ENCODE results near the gene ZNF565. TPM values are rescaled to one million over a fixed set of nuclear protein-coding genes. Genes with fewer than 3 reads are reported as not detected.
"Not testable (repeated sequence)": the region's sequence is repeated elsewhere in the genome, so short reads cannot be mapped to it uniquely, and the experiment has no call there.

The ZNF565 gene
- total and polyA plus RNA-seq, 2 donors = 3.0 to 3.1 TPM

DNA sequence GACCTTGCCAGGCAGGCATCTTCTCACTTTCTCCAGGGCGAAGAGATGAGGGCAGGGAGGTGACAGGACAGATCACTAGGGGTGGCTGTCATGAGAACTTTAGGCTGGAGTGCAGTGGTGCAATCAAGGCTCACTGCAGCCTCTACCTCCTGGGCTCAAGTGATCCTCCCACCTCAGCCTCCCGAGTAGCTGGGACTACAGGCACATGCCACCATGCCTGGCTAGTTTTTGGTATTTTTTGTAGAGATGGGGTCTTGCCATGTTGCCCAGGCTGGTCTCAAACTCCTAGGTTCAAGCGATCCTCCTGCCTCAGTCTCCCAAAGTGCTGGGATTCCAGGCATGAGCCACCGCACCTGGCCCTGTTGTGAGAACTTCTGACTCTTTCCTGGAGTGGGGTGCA, 79.6 kb downstream of the ZNF565 start:
- DNase-seq (ENCODE audit: low read depth in 6 of 9, low spot score in 9 of 9); H3K36me3 ChIP-seq (ENCODE audit: control insufficient read depth in 2 of 2, insufficient read depth in 2 of 2, low read length in 1 of 2); H3K4me1 ChIP-seq (ENCODE audit: control insufficient read depth in 2 of 2, insufficient read depth in 2 of 2, low read length in 2 of 2); H3K27ac ChIP-seq (ENCODE audit: low read depth in 1 of 2, low read length in 1 of 2); H3K4me3 ChIP-seq (ENCODE audit: low read length in 2 of 2); H3K9me3 ChIP-seq (ENCODE audit: control insufficient read depth in 2 of 2, insufficient read depth in 1 of 2, low read length in 1 of 2); H3K27me3 ChIP-seq (ENCODE audit: control insufficient read depth in 2 of 2, insufficient read depth in 1 of 2, low read length in 1 of 2): not testable (repeated sequence)
- WGBS = 96% methylated on average over 4 of the region's 4 CpGs

Other genes with a start within 250 kb of the ZNF565 start
- 28.8 TPM for gene SDHAF1, start 219.5 kb downstream of the ZNF565 start, total RNA-seq
- 27.2 TPM for gene SDHAF1, start 219.5 kb downstream of the ZNF565 start, polyA plus RNA-seq
- 3.1 TPM for gene SYNE4, start 205.9 kb downstream of the ZNF565 start, total RNA-seq
- 5.8 TPM for gene SYNE4, start 205.9 kb downstream of the ZNF565 start, polyA plus RNA-seq
- gene ALKBH6, start 200.5 kb downstream of the ZNF565 start, total RNA-seq = 14.1 TPM
- gene ALKBH6, start 200.5 kb downstream of the ZNF565 start, polyA plus RNA-seq = 33.9 TPM
- gene CLIP3, start 181.8 kb downstream of the ZNF565 start, total RNA-seq = 3.6 TPM
- 6.7 TPM for gene CLIP3, start 181.8 kb downstream of the ZNF565 start, polyA plus RNA-seq
- gene THAP8, start 160.4 kb downstream of the ZNF565 start, total RNA-seq = 5.4 TPM
- 5.7 TPM for gene THAP8, start 160.4 kb downstream of the ZNF565 start, polyA plus RNA-seq
- gene WDR62, start 159.8 kb downstream of the ZNF565 start, total RNA-seq = 4.6 TPM
- 2.4 TPM for gene WDR62, start 159.8 kb downstream of the ZNF565 start, polyA plus RNA-seq
- gene OVOL3, start 103.5 kb downstream of the ZNF565 start, total RNA-seq = not detected
- gene OVOL3, start 103.5 kb downstream of the ZNF565 start, polyA plus RNA-seq = 0.11 TPM
- gene POLR2I, start 99.8 kb downstream of the ZNF565 start, total RNA-seq = 81.7 TPM
- gene POLR2I, start 99.8 kb downstream of the ZNF565 start, polyA plus RNA-seq = 58.2 TPM
- gene TBCB, start 99.2 kb downstream of the ZNF565 start, total RNA-seq = 186 TPM
- 159 TPM for gene TBCB, start 99.2 kb downstream of the ZNF565 start, polyA plus RNA-seq
- gene CAPNS1, start 74.6 kb downstream of the ZNF565 start, total RNA-seq = 254 TPM
- 380 TPM for gene CAPNS1, start 74.6 kb downstream of the ZNF565 start, polyA plus RNA-seq
- 45.0 TPM for gene COX7A1, start 62.2 kb downstream of the ZNF565 start, total RNA-seq
- 40.4 TPM for gene COX7A1, start 62.2 kb downstream of the ZNF565 start, polyA plus RNA-seq
- gene ZNF146, start 441 bp upstream of the ZNF565 start, total RNA-seq = 74.7 TPM
- gene ZNF146, start 441 bp upstream of the ZNF565 start, polyA plus RNA-seq = 41.4 TPM
- 7.4 TPM for gene ZFP14, start 164.5 kb upstream of the ZNF565 start, total RNA-seq
- 4.0 TPM for gene ZFP14, start 164.5 kb upstream of the ZNF565 start, polyA plus RNA-seq
- 6.5 TPM for gene ZFP82, start 204.0 kb upstream of the ZNF565 start, total RNA-seq
- gene ZFP82, start 204.0 kb upstream of the ZNF565 start, polyA plus RNA-seq = 5.7 TPM

All from thymus (tissue), 11 donors.